Measurements from ENCODE around the gene MTHFS.

GRCh38 chr15:79872358-79873017 is 24.3 kb downstream of the MTHFS start:
- TF ChIP-seq YY1 (IDR thresholded peaks at IDR 0.05; ENCODE audit: insufficient read depth, insufficient read length): no peak
- TF ChIP-seq ZNF274 (IDR thresholded peaks at IDR 0.05; ENCODE audit: low read depth, low read length): no peak
